SH-SY5Y (cell line): Measurements from ENCODE around the gene PRSS36.

Experiments used
- GATA2 ChIP-seq: IDR thresholded peaks from 2 replicates; pipeline ENCODE4 v1.6.1; 2011; ENCODE audit warnings: mild to moderate bottlenecking, low read depth, low read length
- GATA3 ChIP-seq: IDR thresholded peaks from 2 replicates; pipeline ENCODE4 v1.6.1; 2011; ENCODE audit warnings: low read depth, mild to moderate bottlenecking, low read length, moderate library complexity

DNA sequence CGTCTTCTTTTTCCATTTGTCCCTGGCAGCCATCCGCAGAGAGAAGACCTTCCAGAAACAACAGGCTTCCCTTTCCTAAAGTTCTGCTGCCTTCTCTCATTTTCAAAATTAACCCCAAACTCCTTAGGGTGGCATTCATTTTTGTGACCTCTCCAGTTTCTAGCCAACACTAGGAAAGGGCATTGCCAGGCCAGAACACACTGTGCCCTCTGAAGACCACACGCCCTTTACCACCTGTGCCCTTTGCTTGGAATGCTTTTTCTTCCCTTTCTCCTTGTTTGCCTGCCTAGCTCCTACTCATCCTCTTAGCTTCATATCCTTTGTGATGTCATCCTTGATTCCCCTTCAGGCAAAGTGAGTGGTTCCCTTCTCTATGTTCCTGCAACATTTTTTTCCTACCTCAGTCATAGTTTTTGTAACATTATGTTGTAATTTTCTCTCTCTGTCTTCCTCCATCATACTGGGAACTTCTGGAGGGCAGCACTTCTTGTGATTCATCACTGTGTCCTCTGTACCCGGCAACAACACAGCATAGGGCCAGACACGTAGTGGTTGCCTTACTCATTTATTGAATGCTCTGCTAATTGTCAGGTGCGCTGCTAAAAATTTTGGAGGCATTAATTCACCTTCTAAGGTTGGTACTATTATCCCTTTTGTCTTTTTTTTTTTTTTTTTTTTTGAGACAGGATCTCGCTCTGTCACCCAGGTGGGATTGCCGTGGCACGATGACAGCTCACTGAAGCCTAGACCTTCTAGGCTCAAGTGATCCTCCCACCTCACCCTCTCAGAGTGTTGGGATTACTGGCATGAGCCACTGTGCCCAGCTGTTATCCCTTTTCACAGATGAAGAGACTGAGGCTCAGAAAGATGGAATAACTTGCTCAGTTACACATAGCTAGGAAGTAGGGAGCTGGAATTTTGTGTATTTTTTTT is 31.4 kb downstream of the PRSS36 start:
- TF ChIP-seq GATA3 (no peak), GATA2 (no peak)
